ENCODE results near the gene USP40.

Gene USP40

DNA sequence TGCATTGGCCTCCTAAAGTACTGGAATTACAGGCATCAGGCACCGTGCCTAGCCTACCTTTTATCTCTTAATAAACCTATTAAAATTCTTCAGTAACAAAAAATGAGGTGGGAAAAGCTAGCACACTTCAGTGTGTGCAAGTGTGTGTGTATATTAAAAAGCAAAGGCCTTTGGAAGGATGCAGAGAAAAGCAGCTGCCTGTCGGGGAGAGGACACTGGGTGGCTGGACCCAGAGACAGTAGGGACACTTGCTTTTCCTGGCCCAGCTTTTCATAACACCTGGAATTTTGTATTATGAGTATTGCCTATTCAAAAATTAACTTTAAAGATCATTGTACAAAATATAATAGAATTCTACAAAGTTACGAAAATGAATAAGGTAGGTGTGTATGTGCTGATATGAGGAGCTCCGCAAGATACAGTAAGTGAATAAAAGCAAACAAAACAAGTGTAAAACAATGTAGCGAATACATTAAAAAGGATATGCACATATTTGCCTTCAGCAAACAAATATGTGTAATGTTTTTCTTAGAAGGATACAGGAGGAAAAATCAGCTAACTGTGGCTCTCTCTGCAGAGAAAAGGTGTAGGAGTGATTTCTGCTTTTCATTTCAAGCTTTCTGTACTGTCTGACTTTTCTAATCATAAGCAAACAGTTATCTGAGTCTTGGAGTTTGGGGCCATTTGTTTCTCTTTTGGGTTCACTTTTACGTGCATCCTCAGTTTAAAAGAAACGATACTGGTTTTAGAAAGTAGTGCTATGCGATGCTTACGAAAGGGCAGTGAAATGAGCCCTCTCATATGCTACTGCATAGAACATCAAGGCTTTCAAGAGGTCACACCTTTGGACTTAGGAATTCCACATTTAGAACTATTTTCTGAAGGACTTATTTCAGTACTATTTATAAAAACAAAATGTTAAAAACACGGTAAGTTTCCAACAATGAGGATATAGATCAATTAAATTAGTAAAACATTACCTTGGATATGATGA, 70.8 kb downstream of the USP40 start:
- DNase-seq, result no peak

DNA sequence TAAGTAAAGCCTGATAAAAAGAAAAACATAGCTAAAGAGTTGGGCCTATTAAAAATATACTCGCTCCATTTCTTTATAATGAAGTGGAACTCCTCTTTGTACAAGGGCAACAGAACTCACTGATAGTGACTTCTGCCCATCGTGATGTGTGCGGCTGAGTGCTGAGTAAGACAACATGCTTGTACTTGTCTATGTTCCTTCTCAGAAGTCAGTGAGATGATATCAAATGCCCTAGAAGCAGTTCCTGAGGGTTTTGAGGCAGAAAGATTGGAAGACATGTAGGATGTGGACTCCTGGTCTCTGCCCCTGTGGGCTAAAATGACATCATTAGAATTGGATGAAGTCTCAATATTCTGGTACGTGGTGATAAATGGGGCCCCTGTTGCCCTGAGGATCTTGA, 73.8 kb downstream of the USP40 start:
- no peak for DNase-seq

DNA sequence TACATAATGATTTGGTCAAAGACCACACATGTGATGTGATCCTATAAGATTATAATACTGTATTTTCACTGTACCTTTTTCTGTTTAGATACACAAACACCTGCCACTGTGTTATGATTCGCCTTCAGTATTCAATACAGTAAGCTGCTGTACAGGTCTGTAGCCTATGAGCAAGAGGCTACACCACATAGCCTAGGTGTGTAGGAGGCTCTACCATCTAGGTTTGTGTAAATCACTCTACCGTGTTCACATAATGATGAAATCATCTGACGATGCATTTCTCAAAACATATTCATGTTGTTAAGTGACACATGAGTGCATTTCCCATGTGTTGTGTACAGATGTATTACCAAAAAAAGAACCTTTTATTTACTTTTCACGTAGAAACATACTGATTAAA, 74.5 kb downstream of the USP40 start:
- no peak for DNase-seq

DNA sequence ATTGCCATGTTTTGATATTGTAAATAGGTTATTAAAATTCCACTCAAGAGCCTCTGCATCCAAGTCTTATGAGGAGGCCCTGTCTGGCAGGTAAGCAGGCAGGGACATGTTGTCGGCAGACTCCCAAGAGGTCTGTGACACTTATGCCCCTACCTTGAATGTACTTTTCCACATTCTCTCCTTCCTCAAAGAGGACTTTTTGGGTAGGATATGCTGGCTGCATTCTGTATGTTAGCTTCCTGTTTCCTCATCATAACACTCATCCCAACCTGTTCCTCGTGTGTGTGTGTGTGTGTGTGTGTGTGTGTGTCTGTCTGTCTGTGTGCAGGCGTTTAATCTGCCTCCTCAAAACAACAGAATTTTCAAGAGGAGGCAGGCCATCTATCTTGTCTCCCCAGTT, 75.3 kb downstream of the USP40 start:
- no peak for DNase-seq

GRCh38 chr2:233490831-233491230, 75.8 kb downstream of the USP40 start:
- DNase-seq, result no peak

- no peak for DNase-seq
Observed at GRCh38 chr2:233489666-233490065, 76.9 kb downstream of the USP40 start.

DNA sequence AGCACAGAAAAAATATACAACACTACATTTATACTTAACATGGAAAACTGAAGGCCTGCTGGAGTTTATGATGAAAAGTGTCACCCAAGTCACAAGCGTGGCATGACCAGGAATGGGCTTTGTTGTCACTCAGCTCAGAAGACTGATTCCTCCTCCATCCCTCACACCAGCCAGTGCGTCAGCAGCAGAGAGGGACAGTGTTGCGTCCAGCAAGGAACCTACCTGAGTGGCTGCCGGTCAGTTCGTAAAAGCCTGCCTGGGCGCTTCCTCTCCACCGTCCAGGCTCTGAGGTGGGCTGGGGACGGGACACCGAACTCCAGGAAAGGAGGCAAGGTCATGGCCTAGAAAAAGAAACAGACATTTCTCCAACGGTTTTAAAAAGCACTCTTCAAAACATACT, 77.4 kb downstream of the USP40 start:
- DNase-seq, result no peak

- DNase-seq, result no peak
Observed at GRCh38 chr2:233487748-233488345, 78.7 kb downstream of the USP40 start.

DNA sequence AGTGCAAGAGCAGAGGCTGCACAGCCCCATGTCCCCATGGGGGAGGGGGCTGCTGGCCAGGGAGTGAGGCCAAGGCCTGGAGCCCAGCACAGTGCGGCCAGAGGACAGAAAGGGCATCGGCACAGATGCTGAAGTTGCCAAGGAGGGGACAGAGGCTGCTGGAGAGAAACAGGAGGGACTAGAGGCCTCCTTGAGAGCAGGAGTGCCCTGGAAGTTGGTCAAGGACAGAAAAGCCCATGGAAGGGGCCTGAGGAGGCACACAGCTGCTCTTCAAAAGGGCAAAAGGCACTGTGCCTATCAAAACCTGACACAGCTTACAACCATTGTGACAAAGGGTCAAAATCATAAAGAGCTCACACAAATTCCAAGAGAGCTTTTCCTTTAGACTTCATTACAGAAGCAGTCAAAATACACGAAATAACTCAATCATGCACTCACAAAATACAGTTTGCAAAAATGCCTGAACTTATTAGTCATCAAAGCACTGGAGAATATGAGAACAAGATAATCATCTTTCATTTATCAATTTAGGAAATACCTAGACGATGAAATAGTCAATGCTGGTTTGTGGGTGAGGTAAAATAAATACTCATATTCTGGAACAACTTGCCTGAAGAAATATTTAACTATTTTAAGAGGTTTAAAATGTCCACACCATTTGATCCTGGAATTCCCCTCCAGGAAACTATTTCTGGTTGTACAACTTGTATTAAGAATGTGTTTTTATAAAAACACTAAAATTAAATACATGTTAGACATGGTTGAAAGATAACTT, 79.6 kb downstream of the USP40 start:
- no peak for DNase-seq

DNA sequence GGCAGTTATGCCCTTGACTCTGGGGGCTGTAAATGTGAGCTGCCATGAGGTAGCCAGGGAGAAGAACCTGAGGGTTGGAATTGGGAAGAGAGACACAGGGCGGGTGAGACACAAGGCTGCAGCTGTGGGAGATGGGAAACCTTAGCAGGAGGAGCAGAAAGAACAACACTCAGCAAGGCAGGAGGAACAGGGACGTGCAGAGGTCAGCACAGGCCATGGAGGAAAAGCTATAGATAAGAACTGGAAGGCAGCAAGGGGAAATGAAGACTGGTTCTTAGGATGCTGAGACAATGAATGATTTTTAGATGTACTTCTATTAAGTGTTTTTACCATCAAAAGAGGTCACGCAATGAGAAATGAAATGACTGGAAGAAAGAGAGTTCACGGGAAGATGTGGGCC, 80.2 kb downstream of the USP40 start:
- no peak for DNase-seq

- no peak for DNase-seq
Observed at GRCh38 chr2:233485726-233486125, 80.9 kb downstream of the USP40 start.

DNA sequence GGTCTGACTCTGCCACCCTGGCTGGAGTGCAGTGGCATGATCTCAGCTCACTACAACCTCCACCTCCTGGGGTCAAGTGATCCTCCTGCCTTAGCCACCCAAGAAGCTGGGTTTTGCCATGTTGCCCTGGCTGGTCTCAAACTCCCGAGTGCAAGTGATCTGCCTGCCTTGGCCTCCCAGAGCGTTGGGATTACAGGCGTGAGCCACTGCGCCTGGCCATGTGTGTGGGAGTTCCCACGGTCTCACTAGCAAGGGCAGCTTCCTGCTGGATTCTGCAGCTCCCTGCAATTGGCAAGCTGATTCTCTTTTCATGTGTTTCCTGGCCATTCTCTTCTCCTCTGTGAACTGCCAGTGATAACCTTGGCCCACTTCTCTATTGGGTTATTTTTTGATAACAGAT, 84.0 kb downstream of the USP40 start:
- no peak for DNase-seq

GRCh38 chr2:233481368-233482142, 85.0 kb downstream of the USP40 start:
- no peak for DNase-seq

DNA sequence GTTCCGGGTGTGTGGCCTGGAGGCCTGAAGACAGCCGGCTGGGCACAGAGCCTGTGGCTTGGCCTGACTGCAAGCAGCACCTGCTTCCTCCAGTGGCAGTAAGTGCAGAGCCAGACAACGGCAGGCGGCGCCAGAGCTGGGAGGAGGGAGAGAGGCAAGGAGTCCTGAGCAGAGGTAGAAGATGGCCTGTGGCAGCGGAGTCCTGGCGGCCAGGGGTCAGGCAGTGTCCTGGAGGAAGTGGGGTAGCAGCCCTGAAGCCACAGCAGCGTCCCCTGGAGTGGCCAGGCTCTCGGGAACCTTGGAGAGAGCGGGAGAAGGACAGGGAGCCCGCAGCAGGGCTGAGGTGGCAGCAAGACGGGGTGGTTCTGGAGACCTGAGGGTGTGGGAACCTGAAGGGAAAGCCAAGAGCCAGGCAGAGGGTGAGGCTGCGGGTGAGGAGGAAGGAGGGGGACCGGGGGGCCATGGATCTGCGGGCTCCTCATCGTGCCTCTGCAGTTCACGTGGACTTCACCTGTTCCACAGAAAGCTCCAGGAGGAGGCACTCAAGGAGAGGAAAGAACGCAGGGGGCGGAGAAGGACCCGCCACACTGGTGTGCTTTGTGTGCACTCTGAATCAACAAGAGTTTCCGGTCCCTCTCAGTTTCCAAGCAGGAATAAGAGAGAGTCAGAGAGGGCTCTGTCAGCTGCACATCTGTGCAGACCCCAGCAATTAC, 85.9 kb downstream of the USP40 start:
- no peak for DNase-seq

GRCh38 chr2:233479616-233480489, 86.7 kb downstream of the USP40 start:
- no peak for DNase-seq

GRCh38 chr2:233477548-233478433, 88.8 kb downstream of the USP40 start:
- DNase-seq, result no peak

- DNase-seq, result no peak
Observed at GRCh38 chr2:233476651-233477547, 89.7 kb downstream of the USP40 start.

DNA sequence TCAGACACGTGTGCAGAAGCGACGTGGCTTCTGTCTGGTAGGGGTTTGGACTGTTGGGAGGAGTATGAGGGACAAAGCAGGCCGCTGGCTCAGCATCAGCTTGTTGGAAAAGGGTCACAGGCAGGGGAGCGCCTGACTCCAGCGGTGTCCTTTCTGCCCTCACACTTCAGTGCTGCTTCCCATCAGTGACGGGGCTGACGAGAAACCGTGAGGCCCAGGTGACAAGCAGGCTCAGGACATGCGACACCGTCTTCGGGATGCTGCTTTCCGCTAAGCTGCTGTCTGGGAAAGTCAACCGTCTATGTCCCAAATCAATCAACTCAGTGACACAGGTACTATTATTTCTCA, 90.5 kb downstream of the USP40 start:
- DNase-seq, result no peak

All from hematopoietic multipotent progenitor cell treated with erythropoietin and hydrocortisone succinate and interleukin-3 and kit ligand, for 6 days (in vitro differentiated cells).